A549 (cell line): ENCODE measurements around the gene WNT7B. TPM values are rescaled to one million over a fixed set of nuclear protein-coding genes. Genes with fewer than 3 reads are reported as not detected.

Experiments
- ATAC-seq, 2 experiments: fragments of 200-7000 bp in 1 of 2; fragments of >200 bp in 1 of 2; cut with Nextera tagmentation in 1 of 2; cut with Tn5 transposase in 1 of 2; 3 replicates each; pipeline versions ENCODE4 v1.8.0 to v1.9.1; 2018 to 2020; ENCODE audit warnings: mild to moderate bottlenecking in 1 of 2, moderate library complexity in 1 of 2
- CTCF ChIA-PET: fragments of 300-600 bp; sonication (Branson Sonifier 250); formaldehyde crosslinking; extraction: SDS; loops from one replicate; lab custom pipeline; 2021; ENCODE audit warnings: antibody characterized with exemption, inconsistent platforms; lab: Yijun Ruan, JAX
- POLR2A ChIA-PET: fragments of 350-600 bp; formaldehyde crosslinking; extraction: SDS; loops from one replicate; lab custom pipeline; 2021; ENCODE audit warnings: antibody characterized with exemption, inconsistent platforms; lab: Yijun Ruan, JAX
- DNase-seq, 2 experiments: peaks; one replicate each; pipeline versions ENCODE4 v3.0.0 to v3.0.0-alpha.2; 2011 to 2016; ENCODE audit warnings: low read depth in 1 of 2, low spot score in 1 of 2
- FAIRE-seq: peaks from 2 replicates; lab custom pipeline; 2011; peaks lifted over from hg19 to GRCh38; lab: Jason Lieb, UNC
- H3K27ac ChIP-seq, 2 experiments: fragments of >200 bp; sonication (Bioruptor Twin); formaldehyde crosslinking; 3 replicates each; pipeline ENCODE4 v1.5.1; 2016 to 2017
- H3K4me1 ChIP-seq: fragments of >200 bp; sonication (Bioruptor Twin); formaldehyde crosslinking; 3 replicates; pipeline ENCODE4 v1.6.1; 2016
- H3K4me2 ChIP-seq: fragments of >200 bp; sonication (Bioruptor Twin); formaldehyde crosslinking; 3 replicates; pipeline ENCODE4 v1.6.1; 2016
- H3K4me3 ChIP-seq: fragments of >200 bp; sonication (Bioruptor Twin); formaldehyde crosslinking; 3 replicates; pipeline ENCODE4 v1.5.1; 2016
- H3K9me3 ChIP-seq: fragments of >200 bp; sonication (Bioruptor Twin); formaldehyde crosslinking; 3 replicates; pipeline ENCODE4 v1.6.1; 2016
- CHD4 ChIP-seq: fragments of 200-600 bp; sonication (generic); IDR thresholded peaks from 2 replicates; pipeline ENCODE4 v1.6.1; 2016; ENCODE audit warnings: antibody characterized with exemption, mild to moderate bottlenecking, borderline replicate concordance
- EHF ChIP-seq: fragments of 250-450 bp; sonication (Bioruptor Pico); IDR thresholded peaks from 2 replicates; pipeline ENCODE4 v1.5.0; 2020; ENCODE audit warnings: mild to moderate bottlenecking
- ESRRA ChIP-seq: fragments of 150-350 bp; IDR thresholded peaks from 2 replicates; pipeline ENCODE4 v1.6.1; 2014; ENCODE audit warnings: mild to moderate bottlenecking, low read length, borderline replicate concordance
- HEYL ChIP-seq: fragments of 250-450 bp; sonication (Bioruptor Pico); IDR thresholded peaks from 2 replicates; pipeline ENCODE4 v1.8.0; 2021; ENCODE audit warnings: mild to moderate bottlenecking, moderate library complexity
- HOXA7 ChIP-seq: fragments of 250-450 bp; sonication (Bioruptor Pico); IDR thresholded peaks from 2 replicates; pipeline ENCODE4 v1.5.0; 2020; ENCODE audit warnings: mild to moderate bottlenecking, moderate library complexity
- HOXB13 ChIP-seq: fragments of 250-450 bp; sonication (Bioruptor Pico); IDR thresholded peaks from 2 replicates; pipeline ENCODE4 v1.5.0; 2020; ENCODE audit warnings: low read depth, mild to moderate bottlenecking, moderate library complexity
- HOXB5 ChIP-seq: fragments of 250-450 bp; sonication (Bioruptor Pico); IDR thresholded peaks from 2 replicates; pipeline ENCODE4 v1.5.0; 2020; ENCODE audit warnings: mild to moderate bottlenecking, moderate library complexity
- JUN ChIP-seq, 2 experiments: fragments of >200 bp; sonication (Bioruptor Twin); formaldehyde crosslinking; IDR thresholded peaks; 2 replicates in 1 of 2; 3 replicates in 1 of 2; pipeline ENCODE4 v1.6.1; 2016 to 2017
- KDM1A ChIP-seq: fragments of 200-600 bp; sonication (generic); IDR thresholded peaks from 2 replicates; pipeline ENCODE4 v1.6.1; 2016; ENCODE audit warnings: low read depth, mild to moderate bottlenecking
- MAX ChIP-seq: IDR thresholded peaks from 2 replicates; pipeline ENCODE4 v1.6.1; 2012
- NR3C1 ChIP-seq: fragments of >200 bp; sonication (Bioruptor Twin); formaldehyde crosslinking; IDR thresholded peaks from 3 replicates; pipeline ENCODE4 v1.6.1; 2017
- POLR2A ChIP-seq: IDR thresholded peaks from 2 replicates; pipeline ENCODE4 v1.6.1; 2012; ENCODE audit warnings: mild to moderate bottlenecking, low read length
- POLR2AphosphoS2 ChIP-seq: conservative IDR thresholded peaks from 2 replicates; pipeline ENCODE4 v1.6.1; 2012; ENCODE audit warnings: low read length, improper control_type of control experiment, inconsistent platforms
- RAD21 ChIP-seq, 2 experiments: fragments of >200 bp in 1 of 2; sonication (Bioruptor Twin) in 1 of 2; formaldehyde crosslinking in 1 of 2; IDR thresholded peaks in 1 of 2; conservative IDR thresholded peaks in 1 of 2; 2 replicates in 1 of 2; 3 replicates in 1 of 2; pipeline ENCODE4 v1.6.1; 2012 to 2018; ENCODE audit warnings: inconsistent platforms in 1 of 2
- REST ChIP-seq: fragments of 200-600 bp; sonication (generic); IDR thresholded peaks from 2 replicates; pipeline ENCODE4 v1.6.1; 2016; ENCODE audit warnings: antibody characterized with exemption, mild to moderate bottlenecking, moderate library complexity
- RNF2 ChIP-seq: fragments of 200-600 bp; sonication (generic); IDR thresholded peaks from 2 replicates; pipeline ENCODE4 v1.6.1; 2016; ENCODE audit warnings: low read depth, mild to moderate bottlenecking, antibody characterized with exemption, moderate library complexity, borderline replicate concordance
- SREBF2 ChIP-seq: fragments of 450-650 bp; IDR thresholded peaks from 2 replicates; pipeline ENCODE4 v1.6.1; 2014; ENCODE audit warnings: mild to moderate bottlenecking, moderate library complexity
- TFCP2L1 ChIP-seq: fragments of 250-450 bp; sonication (Bioruptor Pico); IDR thresholded peaks from 2 replicates; pipeline ENCODE4 v1.5.0; 2021; ENCODE audit warnings: mild to moderate bottlenecking
- TP53 ChIP-seq: fragments of 250-450 bp; sonication (Bioruptor Pico); IDR thresholded peaks from 2 replicates; pipeline ENCODE4 v1.5.0; 2021; ENCODE audit warnings: mild to moderate bottlenecking, moderate library complexity
- USF2 ChIP-seq: fragments of 450-650 bp; IDR thresholded peaks from 2 replicates; pipeline ENCODE4 v1.6.1; 2014; ENCODE audit warnings: antibody characterized with exemption
- ZNF302 ChIP-seq: fragments of 250-450 bp; sonication (Bioruptor Pico); IDR thresholded peaks from 2 replicates; pipeline ENCODE4 v1.9.0; 2021; ENCODE audit warnings: inconsistent platforms, mild to moderate bottlenecking, moderate library complexity
- WGBS: methylation state at CpG from one replicate; pipeline ENCODE4 v1.1.6; 2017; ENCODE audit errors: missing lambda C conversion rate; 5-methylcytosine and 5-hydroxymethylcytosine counted together
- polyA plus RNA-seq, 4 experiments: library from polyadenylated mRNA; depleted of rRNA in 3 of 4; stranded (reverse); fragments of >200 nt; fragmentation: RNase III in 1 of 4; extraction: RNeasy Plus Mini Kit Qiagen cat#74134 plus additional on column Dnase treatment in 1 of 4; gene quantifications; 2 replicates in 3 of 4; 3 replicates in 1 of 4; pipeline ENCODE4 v1.2.3, GENCODE V29; 2011 to 2017

Gene WNT7B
- polyA plus RNA-seq, 2 of the 4 experiments (the other 2 are of a cell fraction): 16.9 to 80.8 TPM

- DNase-seq (no peak), FAIRE-seq (no peak), ATAC-seq (no peak)
- H3K4me2 ChIP-seq: no peak overlapping the region
- ChIA-PET CTCF (interaction anchor here (1.1 to 5.1 kb wide), 5 partner anchors 14 to 109 kb away, joined by 4 to 108 read pairs (median 52); no protein-coding TSS in a partner anchor), POLR2A (no interaction called here)
- TF ChIP-seq POLR2A (no peak), HOXB13 (CRISPR knock-in tag) (no peak), TP53 (no peak), HEYL (CRISPR knock-in tag) (no peak), ESRRA (no peak), REST (no peak)
- H3K9me3 ChIP-seq: peaks cover 10% of the 10 kb centered on the region; the same call in 2 of the 3 replicates
- no peak overlapping the region for H3K27ac ChIP-seq
- WGBS: 94% methylated on average over 9 of the region's 9 CpGs
- peaks cover 30% of the 10 kb centered on the region for H3K4me1 ChIP-seq
- H3K4me3 ChIP-seq: no peak overlapping the region
These were observed 32.1 kb upstream of the WNT7B start for GRCh38 chr22:46008836-46009596.

- Histone ChIP-seq H3K9me3 (peaks cover 10% of the 10 kb centered on the region; the same call in 2 of the 3 replicates), H3K4me1 (peaks cover 32% of the 10 kb centered on the region), H3K27ac (peak overlapping the region in 1 of 2 experiments; percentile 99; a peak in 3 of 6 replicates), H3K4me2 (no peak overlapping the region), H3K4me3 (no peak overlapping the region)
- CTCF ChIA-PET: interaction anchor here (0.9 to 5.1 kb wide), 8 partner anchors 9 to 110 kb away, joined by 3 to 108 read pairs (median 33); no protein-coding TSS in a partner anchor
- WGBS: no CpG with 5 or more reads among the region's 3 CpGs
- ATAC-seq (no peak), DNase-seq (no peak), FAIRE-seq (no peak)
- TF ChIP-seq NR3C1 (no peak), KDM1A (no peak), MAX (no peak), POLR2AphosphoS2 (no peak), HOXA7 (CRISPR knock-in tag) (no peak), ZNF302 (CRISPR knock-in tag) (no peak)
- POLR2A ChIA-PET: interaction anchor here (1.1 kb wide), 1 partner anchor 27 kb away, joined by 4 read pairs; no protein-coding TSS in a partner anchor
These were observed 31.3 kb upstream of the WNT7B start for GRCh38 chr22:46008291-46008690.

- ChIA-PET CTCF (interaction anchor here (0.9 to 5.1 kb wide), 8 partner anchors 9 to 110 kb away, joined by 3 to 108 read pairs (median 33); no protein-coding TSS in a partner anchor), POLR2A (interaction anchor here (1.1 kb wide), 1 partner anchor 28 kb away, joined by 4 read pairs; no protein-coding TSS in a partner anchor)
- Histone ChIP-seq H3K9me3 (peaks cover 10% of the 10 kb centered on the region; the same call in 2 of the 3 replicates), H3K4me2 (peak overlapping the region; percentile 91), H3K4me1 (peaks cover 32% of the 10 kb centered on the region), H3K4me3 (no peak overlapping the region), H3K27ac (peak overlapping the region; percentile 94 to 99)
- DNase-seq: no peak
- FAIRE-seq: no peak
- ATAC-seq: no peak
- 90% methylated on average over 11 of the region's 25 CpGs for WGBS
- TF ChIP-seq CHD4 (no peak), EHF (CRISPR knock-in tag) (no peak), NR3C1 (no peak), RNF2 (no peak), HOXB5 (no peak), RAD21 (conservative IDR thresholded peaks at IDR 0.05 in 1 of 2, IDR thresholded peaks at IDR 0.05 in 1 of 2) (no peak), TP53 (no peak), HOXB13 (CRISPR knock-in tag) (no peak), JUN (IDR thresholded peaks at IDR 0.05) (no peak), SREBF2 (no peak), TFCP2L1 (CRISPR knock-in tag) (no peak), USF2 (no peak), KDM1A (no peak)
These were observed 30.9 kb upstream of the WNT7B start for GRCh38 chr22:46007848-46008261.
